Fibroblast of mammary gland (primary cell): ENCODE results near the gene EEF2.
"Not testable (repeated sequence)": the region's sequence is repeated elsewhere in the genome, so short reads cannot be mapped to it uniquely, and the experiment has no call there.

ENCODE experiments used
- DNase-seq: peaks from one replicate; pipeline ENCODE4 v3.0.0-alpha.2; 2010; ENCODE audit warnings: low read depth
- H3K4me3 ChIP-seq: 2 replicates; pipeline ENCODE4 v1.5.1; 2011; ENCODE audit warnings: low read depth, mild to moderate bottlenecking, low read length, moderate library complexity; ENCODE audit not compliant: control insufficient read depth
- CTCF ChIP-seq: conservative IDR thresholded peaks from 2 replicates; pipeline ENCODE4 v1.5.1; 2011; ENCODE audit warnings: low read depth, low read length, inconsistent platforms; ENCODE audit not compliant: control insufficient read depth, insufficient read depth

The EEF2 gene

DNA sequence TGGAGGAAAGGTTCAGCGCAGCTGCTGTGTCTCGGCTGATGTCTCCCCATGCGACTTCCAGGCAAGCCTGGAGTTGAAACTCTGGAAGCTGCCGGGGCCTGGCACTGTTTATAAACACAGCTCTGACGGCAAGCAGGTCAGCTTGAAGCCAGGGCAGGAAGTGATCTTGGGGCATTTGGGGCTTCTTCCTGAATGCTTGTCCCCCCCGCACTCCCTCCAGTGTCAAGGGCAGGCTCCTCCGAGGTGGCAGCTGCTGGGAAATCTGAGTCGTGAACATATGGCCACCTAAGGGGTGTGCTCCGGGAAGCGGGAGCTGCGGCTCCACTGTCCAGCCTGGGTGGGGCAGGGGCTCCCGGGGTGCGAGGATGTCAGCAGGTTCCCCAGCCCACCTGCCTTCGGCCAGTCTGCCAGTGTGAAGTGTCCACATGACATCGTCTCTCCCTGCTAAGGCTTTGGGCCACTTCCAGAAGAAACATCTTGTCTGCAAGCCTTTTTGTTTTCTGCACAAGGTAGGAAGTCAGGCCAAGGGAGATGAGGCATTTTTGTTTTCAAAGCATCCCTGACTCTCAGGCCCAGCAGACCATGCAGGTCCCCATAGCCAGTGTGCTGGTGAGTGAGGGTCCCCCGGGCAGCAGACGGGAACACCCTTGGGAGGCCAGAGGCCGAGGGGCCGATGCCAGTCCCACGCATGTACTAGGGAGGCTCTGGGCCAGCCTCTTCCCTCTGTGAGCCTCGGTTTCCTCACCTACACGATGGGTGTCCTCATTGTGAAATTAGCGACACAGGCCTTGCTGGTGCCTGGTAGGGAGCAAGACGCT lies 24.9 kb upstream of the EEF2 start:
- H3K4me3 ChIP-seq: no peak overlapping the region
- TF ChIP-seq CTCF: no peak
- DNase-seq: no peak

DNA sequence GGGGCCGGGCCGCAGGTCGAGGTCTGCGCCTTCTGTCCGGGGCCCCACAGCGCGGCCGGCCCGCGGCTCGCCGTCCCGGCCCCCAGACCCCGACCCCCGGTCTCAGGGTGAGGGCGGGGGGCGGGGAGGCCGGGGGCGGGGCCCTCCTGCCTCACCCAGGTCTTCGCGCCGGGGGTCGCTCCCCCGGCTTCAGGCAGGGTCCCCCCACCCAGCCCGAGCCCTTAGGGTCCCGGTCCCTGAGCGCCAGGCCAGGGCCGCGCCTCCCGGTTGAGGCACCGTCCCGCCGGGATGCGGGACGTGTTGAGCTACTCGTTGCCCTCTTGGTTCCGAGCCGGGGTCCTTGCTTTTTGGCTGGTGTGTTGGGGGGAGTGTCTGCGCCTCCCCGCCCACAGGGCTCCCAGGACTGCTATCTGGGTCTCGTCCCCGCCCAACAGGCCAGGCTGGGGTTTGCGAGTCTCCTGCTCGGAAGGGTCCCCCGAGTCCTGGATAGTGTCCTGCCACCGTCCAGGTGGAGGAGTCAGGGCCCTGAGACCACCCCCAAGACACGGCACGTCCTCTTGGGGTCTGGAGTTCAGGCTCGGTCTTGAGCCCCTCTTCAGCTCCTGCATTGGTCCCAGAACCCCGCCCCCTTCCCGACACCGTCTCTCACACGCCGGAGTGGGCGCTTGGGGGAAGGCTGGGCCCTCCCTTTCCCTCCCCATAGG lies 22.7 kb upstream of the EEF2 start:
- H3K4me3 ChIP-seq: peak overlapping the region; percentile 82
- no peak for TF ChIP-seq CTCF
- no peak for DNase-seq

GRCh38 chr19:4007021-4007835 lies 22.0 kb upstream of the EEF2 start, which contains the start of gene PIAS4:
Gene PIAS4 (plus strand): TSS chr19:4007736. CDS start chr19:4007761, 25 bp downstream.
- peak; percentile 87 for DNase-seq
- no peak for TF ChIP-seq CTCF
- peak within 1 kb of the TSS; percentile 82 for H3K4me3 ChIP-seq

DNA sequence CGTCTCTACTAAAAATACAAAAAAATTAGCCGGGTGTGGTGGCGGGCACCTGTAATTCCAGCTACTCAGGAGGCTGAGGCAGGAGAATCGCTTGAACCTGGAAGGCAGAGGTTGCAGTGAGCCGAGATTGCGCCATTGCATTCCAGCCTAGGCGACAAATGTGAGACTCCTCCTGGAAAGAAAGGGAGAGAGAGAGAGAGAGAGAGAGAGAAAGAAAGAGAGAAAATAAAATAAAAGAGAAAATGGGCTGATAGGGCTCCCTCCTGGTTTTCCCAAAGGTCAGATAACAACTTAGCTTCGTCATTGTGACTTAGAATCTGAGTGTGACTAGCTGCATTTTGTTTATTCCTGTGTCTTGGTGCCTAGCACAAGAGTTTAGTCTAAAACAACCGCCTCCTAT lies 20.2 kb upstream of the EEF2 start:
- not testable (repeated sequence) for H3K4me3 ChIP-seq, DNase-seq

DNA sequence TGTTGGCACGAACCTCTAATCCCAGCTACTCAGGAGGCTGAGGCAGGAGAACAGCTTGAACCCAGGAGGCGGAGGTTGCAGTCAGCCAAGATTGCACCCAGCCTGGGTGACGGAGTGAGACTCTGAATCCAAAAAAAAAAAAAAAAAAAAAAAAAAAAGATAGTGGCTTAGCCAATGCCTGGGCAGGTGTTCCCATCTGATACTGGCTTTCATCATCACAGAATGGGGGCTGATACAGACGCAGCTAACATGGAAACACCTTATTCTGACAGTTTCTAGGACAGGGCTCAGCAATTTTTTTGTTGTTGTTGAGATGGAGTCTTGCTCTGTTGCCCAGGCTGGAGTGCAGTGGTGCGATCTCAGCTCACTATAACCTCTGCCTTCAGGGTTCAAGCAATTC lies 15.5 kb upstream of the EEF2 start:
- not testable (repeated sequence) for H3K4me3 ChIP-seq, DNase-seq

GRCh38 chr19:3998667-3999412 lies 13.6 kb upstream of the EEF2 start:
- not testable (repeated sequence) for H3K4me3 ChIP-seq, DNase-seq

DNA sequence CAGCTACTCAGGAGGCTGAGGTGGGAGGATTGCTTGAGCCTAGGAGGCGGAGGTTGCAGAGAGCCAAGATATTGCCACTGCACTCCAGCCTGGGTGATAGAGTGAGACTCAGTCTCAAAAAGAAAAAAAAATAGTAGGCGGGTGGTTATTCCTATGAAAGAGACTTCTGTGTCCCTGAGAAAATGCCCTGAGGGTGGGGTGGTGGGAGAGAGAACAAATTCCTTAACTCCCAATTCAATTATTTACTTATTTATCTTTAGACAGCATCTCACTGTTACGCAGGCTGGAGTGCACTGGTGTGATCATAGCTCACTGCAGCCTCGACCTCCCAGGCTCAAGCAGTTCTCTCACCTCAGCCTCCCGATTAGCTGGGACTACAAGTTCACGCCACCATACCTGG lies 10.3 kb upstream of the EEF2 start:
- no peak for DNase-seq
- no peak for TF ChIP-seq CTCF
- H3K4me3 ChIP-seq: no peak overlapping the region
